Activated T-cell treated with anti-CD3 and anti-CD28 coated beads for 24 hours (primary cell): Measurements from ENCODE around the gene TXNDC2.
"Not testable (repeated sequence)": the region's sequence is repeated elsewhere in the genome, so short reads cannot be mapped to it uniquely, and the experiment has no call there.

Experiments used
- DNase-seq: peaks from one replicate; pipeline ENCODE4 v3.0.0-alpha.2; 2020; ENCODE audit warnings: low read depth

TXNDC2 gene

DNA sequence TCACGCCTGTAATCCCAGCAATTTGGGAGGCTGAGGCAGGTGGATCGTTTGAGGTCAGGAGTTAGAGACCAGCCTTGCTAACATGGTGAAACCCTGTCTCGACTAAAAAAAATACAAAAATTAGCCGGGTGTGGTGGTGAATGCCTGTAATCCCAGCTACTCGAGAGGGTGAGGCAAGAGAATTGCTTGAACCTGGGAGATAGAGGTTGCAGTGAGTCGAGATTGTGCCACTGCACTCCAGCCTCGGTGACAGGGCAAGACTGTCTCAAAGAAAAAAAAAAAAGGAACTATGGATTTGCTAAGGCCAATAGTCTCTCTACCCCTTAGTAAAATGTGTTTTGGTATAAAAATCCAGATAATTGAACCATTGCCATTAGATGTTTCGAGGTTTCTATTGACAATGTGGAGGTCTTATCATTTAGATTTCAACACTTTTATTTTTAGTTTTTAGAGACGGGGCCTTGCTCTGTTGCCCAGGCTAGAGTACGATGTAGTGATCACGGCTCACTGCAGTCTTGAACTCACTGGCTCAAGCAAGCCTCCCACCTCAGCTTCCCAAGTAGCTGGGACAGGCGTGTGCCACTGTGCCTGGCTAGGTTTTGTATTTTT is 1.1 kb upstream of the TXNDC2 start:
- no peak for DNase-seq

DNA sequence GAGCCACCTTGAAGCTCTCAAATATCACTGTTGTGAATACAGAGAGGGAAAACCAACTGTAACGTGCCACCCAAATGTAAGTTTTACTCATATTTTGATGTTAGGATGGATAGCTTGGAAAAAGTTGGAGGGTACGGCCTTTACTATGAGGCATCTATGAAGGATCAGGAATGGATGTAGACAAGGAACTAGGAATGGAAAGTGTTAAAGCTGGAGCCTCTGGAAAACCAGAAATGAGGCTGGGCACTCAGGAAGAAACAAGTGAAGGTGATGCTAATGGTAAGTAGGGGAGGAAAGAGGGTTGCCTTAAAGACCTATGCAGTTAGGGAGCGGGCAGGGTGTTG is 204 bp downstream of the TXNDC2 start:
- DNase-seq, result no peak

DNA sequence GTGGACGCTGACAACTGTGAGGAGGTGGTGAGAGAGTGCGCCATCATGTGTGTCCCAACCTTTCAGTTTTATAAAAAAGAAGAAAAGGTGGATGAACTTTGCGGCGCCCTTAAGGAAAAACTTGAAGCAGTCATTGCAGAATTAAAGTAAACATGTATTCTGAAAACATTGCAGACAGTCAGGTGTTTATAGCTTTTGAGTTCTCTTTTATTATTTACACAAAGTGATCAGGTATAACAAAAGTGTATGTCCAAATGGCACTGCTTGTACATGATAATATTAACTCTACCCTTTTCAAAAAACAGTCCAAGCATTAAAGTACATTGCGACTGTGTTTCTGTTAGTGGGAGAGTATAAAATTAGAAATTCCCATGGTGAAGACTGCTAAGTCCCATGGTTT is 2.2 kb downstream of the TXNDC2 start:
- no peak for DNase-seq

DNA sequence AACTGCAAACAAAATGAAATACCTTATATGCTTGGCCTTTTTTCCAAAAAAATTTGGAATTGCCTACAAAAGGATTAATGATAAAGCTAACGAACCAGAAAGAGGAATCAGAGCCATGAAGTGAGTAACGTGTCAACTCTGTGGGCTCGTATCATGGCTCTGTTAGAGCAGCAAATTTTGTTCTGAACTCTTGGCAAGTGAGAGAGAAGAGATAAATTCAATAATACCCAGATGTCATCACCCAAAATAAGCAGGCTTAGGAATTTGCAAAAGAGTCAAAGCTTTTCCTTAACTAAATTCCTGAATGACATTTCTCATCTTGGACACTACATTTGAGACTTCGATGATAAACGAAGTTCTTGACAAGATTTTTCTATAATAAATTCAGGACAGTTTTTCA is 4.4 kb downstream of the TXNDC2 start:
- DNase-seq, result no peak

DNA sequence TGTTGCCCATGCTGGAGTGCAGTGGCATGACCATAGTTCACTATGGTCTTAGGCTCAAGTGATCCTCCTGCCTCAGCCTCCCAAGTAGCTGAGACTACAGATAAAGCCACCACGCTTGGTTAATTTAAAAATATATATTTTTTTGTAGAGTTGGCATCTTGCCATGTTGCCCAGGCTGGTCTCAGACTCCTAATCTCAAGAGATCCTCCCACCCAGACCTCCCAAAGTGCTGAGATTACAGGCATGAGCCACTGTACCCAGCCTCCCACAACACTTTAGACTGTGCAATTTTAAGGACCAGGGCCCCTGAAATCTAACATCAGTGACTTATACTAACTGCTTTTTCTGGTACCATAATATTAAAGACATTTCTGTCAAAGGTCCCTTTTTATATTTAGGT is 5.2 kb downstream of the TXNDC2 start:
- no peak for DNase-seq

DNA sequence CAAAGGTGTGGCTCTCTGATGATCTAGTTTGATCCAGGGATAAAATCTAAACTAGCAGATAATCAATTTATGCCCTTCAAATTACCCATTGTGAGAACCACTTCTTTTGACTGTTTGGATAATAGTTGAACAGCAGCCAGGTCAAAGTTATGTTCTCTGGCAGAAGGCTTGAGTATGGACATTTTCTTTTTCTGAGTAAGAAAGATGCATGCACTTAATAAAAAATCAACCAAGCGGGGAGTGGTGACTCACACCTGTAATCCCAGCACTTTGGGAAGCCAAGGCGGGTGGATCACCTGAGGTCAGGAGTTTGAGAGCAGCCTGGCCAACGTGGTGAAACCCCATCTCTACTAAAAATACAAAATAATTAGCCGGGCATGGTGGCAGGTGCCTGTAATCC is 5.7 kb downstream of the TXNDC2 start:
- not testable (repeated sequence) for DNase-seq

DNA sequence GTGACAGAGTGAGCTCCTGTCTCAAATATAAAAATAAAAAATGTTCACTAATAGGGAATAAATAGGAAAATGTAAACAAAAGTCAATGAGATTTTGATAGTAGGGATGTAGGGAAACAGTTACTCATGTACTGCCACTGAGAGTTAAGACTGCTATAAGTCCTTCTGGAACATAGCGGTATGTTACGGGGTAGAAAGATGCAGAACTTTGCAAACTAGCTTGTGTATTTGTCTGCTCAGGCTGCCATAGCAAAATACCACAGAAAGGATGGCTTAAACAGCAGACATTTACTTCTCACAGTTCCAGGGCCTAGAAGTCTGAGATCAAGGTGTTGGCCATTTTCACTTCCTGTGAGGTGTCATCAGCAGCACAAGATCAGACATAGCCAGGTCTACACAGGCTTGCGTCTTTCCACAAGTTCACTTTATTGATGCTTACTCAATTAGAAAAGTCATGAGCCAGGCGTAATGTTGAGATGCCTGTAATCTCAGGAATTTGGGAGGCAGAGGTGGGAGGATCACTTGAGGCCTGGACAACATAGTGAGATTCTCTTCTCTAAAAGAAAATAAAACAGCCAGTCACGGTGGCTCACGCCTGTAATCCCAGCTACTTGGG is 8.8 kb downstream of the TXNDC2 start:
- DNase-seq, result no peak

DNA sequence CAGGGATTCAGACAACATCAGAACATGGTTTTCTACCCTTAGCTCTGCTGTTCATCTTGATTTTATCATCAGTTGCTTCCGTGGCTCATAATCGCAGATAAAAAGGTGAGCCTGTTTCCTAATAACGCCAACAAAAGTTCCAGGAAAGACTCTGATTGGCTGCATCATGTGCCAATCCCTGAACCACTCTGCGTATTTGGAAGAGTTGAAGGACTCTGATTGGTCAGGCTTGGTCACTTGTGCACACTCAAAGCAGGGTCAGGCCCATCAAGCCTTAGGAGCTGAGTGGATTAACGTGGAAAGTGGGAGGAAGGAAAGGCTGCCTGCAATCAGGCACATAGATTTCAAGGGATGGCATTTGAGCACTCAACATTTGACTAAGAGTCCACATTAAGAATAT is 11.4 kb downstream of the TXNDC2 start:
- no peak for DNase-seq

DNA sequence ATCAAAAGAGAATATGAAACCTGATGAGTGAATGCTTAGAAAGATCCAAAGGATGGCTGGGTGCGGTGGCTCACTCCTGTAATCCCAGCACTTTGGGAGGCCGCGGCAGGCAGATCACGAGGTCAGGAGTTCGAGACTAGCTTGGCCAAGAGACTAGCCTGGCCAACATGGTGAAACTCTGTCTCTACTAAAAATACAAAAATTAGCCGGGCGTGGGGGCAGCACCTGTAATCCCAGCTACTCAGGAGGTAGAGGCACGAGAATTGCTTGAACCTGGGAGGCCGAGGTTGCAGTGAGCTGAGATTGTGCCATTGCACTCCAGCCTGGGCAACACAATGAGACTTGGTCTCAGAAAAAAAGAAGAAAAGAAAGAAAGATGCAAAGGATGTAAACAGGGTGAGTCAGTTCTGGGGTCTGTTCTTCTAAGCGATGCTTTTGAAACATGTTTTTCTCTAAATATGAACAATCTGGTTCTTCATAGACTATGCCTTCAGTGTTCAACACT is 12.1 kb downstream of the TXNDC2 start:
- DNase-seq, result not testable (repeated sequence)

DNA sequence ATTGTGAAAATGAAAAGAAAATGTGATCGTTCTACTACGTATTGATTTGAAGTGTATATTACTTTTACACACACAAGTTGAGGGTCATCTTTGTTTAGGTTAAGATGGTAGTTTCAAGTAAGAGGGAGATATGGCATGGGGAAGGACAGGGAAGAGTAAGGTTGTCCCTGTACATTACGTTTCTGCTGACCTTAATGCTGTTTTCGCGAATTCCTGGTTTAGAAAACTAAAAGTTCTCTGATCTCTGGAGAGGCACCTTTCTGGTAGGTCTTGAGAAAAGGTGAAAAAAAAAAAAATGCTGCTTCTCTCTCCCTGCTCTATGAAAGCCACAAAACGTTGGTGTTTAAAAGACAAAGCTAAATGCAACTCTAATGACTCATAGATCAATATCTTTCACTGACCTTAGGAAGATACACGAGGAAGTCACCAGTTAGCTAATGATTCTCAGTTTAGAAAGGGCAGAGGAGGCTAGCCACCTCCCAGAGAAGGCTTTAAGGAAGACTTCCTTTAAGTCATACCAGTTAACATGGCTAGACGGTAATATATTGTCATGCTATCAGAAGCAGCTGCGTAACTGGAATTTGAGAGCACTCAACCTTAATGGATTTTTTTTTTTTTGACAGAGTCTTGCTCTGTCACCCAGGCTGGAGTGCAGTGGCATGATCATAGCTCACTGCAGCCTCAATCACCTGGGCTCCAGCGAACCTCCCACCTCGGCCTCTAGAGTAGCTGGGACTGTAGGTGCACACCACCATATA is 13.2 kb downstream of the TXNDC2 start:
- no peak for DNase-seq

DNA sequence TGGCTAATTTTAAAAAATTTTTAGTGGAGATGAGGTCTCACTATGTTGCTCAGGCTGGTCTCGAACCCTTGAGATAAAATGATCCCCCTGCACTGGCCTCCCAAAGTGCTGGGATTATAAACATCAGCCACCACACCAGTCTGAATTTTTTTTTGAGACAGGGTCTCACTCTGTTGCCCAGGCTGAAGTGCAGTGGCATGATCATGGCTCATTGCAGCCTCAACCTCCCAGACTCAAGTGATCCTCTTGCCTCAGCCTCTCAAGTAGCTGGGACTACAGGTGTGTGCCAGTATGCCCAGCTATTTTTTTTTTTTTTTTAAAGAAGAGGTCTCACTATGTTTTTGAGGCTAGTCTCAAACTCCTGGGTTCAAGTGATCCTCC is 13.8 kb downstream of the TXNDC2 start:
- DNase-seq, result not testable (repeated sequence)

DNA sequence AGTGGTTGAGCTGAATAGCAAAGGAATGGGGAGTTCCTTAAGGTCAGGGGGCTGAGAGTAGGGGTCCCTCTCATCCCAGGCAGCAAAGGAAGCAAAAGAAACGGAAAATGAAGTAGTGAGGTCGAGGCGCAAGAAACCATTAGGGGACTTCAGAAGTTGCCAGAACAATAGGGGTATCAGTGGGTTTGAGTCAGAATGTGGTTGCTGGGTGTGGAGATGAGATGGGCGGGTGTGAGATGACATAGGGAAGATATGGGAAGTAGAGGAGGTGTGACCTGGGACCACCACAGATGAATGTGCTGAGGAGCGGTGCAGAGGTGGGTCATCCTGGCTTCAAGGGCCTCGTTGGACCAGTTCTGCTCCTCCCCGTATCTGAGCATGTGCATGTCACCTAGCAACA is 14.9 kb downstream of the TXNDC2 start:
- no peak for DNase-seq

DNA sequence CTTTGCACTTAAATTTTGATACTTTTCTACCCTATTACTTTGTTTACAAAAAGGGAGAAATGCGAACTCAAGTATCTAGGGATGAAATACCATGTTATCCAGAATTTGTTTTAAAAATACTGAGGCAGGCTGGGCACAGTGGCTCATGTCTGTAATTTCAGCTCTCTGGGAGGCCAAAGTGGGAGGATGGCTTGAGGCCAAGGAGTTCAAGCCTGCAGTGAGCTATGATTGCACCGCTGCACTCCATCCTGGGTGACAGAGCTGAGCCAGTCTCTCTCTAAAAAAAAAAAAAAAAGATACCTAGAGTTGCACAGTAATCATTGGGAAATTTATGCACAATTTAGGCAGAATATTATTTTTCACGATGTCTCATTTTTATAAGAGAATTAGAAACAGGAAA is 15.6 kb downstream of the TXNDC2 start:
- no peak for DNase-seq

DNA sequence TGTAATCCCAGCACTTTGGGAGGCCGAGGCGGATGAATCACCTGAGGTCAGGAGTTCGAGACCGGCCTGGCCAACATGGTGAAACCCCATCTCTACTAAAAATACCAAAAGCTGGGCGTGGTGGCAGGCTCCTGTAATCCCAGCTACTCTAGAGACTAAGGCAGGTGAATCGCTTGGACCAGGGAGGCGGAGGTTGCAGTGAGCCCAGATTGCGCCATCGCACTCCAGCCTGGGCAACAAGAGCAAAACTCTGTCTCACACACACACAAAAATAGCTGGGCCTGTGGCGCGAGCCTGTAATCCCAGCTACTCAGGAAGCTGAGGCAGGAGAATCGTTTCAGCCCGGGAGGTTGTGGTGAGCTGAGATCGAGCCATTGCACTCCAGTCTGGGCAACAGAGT is 16.5 kb downstream of the TXNDC2 start:
- not testable (repeated sequence) for DNase-seq

DNA sequence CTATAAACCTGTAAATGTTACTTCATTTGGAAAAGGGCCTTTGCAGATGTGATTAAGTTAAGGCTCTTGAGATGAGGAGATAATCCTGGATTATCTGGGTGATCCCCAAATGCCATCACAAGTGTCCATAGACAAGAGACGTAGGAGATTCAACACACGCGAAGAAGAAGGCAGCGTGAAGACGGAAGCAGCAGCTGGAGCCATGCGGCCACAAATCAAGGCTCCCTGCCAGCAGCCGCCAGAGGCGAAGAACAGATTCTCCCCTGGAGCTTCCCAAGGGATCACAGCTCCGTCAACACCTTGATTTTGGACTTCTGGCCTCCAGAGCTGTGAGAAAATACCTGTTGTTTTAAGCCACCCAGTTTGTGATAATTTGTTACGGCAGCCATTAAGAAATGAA is 17.1 kb downstream of the TXNDC2 start:
- DNase-seq, result no peak

DNA sequence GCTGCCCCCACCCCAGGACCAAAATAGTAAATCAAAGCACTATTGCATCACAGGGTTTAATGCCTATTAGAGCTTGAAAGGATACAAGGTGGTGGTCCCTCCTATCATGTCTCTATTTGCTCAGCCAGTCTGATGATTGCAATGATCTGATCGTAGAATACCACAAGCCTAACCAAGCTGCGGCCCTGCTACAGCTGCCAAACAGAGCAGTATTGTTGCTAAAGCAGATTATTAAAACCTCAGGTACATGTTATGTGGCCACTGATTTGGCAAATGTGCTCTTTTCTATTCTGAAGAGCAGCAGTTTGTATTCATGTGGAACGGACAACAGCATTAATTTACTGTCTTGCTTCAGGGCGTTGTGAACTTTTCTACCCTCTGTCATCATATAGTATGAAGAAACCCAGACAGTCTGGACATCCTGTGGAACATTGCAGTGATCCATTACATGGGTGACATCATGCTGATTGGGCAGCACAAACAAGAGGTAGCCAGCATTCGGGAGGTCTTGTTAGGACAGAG is 19.7 kb downstream of the TXNDC2 start:
- no peak for DNase-seq

DNA sequence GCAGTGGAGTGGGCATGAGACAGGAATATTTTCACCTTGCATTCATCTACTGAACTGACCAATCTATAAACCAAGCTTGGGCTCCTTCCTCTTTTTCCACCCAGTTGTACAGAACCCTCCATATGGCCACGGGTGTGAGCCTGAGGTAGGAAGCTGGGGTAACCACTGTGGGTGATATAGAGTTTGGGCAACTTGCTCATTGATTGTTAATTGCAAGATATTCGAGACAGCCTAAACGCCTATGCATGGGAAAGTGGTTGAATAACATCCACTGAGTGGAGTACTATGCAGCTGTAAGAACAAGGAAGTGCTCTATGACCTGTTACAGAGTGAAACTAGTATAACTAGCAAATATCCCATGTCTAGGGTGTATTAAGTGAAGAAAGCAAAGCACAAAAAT is 20.7 kb downstream of the TXNDC2 start:
- no peak for DNase-seq

DNA sequence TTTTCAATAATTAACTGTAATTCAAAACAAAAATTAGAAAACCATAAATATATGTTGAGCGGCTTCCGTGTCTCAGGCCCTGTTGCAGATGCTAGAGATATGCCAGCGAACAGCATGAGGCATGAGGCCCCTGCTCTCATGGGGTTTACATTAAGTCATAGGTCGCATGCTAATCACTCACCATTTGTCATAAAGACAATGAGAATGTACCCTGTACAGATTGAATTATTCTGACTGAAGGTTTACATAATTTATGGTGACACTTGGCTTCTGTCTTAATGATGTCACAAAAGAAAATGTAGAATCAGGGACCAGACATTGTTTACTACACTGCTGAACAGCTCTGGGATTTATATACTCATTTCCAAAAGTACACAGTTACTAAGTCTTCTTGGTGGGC is 22.1 kb downstream of the TXNDC2 start:
- DNase-seq, result no peak

DNA sequence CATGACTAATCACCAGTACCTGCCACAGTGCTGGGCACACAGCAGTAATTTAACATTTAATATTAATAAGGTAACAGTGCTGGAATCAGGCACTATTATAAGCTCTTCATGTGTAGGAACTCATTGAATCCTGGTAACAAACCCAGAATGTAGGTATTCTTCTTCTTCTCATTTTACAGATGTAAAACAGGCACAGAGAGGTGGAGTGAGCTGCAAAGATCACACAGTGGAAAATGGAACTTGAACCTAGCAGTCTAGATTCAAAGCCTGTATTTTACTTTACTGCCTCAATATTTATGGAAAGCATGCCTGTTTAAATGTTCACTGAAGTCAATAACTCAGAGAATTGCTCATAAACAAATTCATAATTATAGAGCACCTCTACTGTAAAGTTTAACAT is 24.3 kb downstream of the TXNDC2 start:
- no peak for DNase-seq

DNA sequence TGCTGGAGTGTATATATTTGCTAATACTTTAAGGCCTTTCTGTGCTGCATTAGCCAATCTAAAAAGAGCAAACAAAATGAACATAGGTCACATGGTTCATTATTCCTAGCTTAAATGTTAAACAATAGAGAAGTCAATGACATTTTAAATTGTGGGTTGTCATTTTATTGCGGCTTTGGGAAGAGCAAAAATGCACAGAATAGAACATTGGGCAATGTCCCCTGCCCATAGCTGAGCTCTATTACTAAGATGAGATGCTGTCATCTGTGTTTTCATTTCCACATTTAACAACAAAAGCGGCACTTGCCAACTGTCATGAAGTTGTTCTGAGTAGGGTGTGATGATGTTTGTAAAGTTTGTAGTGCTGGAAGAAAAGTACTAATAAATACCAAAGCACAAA is 24.9 kb downstream of the TXNDC2 start:
- no peak for DNase-seq

DNA sequence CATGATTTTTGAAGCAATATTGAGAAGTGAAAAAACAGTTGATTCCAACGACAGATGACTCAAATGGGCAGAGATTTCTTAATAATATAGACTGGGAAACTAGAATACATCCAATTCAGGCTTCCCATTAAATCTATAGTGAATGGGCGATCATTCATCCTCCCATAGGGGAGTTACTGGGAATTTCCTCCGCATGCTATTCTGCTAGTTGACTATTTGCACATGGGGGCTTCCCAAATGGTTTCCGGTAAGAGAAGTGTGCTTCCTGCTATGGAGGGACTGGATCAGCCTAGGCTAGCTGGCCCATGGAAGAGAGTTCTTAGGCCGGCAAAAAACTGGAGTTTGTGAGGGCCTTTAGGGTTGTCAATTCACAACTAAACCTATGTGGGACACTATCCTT is 25.5 kb downstream of the TXNDC2 start:
- DNase-seq, result no peak

DNA sequence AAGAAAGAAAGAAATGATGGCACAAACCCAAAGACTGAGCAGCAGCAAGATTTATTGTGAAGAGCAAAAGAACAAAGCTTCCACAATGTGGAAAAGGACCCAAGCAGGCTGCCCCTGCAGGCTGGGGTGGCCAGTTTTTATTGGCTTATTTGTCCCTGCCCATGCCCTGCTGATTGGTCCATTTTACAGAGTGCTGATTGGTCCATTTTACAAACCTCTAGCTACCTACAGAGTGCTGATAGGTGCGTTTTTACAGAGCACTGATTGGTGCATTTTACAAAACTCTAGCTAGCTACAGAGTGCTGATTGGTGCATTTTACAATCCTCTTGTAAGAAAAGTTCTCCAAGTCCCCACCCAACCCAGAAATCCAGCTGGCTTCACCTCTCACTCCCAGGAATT is 26.5 kb downstream of the TXNDC2 start:
- DNase-seq, result not testable (repeated sequence)

DNA sequence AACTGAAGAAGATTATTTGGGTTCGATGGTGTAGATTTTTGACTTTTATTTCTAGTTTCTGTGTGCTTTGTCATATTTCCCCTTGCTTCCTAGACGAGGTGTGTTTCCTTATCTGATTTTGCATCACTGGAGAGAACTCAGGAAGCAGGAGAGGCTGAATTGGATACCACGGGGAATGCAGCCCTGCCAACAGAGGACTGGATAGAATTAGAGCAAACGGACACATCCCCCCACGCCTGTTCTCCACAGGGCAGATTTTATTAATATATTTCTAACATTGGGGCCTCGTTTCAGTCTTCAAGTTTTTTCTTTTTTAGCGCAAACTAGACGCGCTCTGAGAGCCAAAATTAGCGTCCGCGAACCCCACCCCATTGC is 27.4 kb downstream of the TXNDC2 start:
- DNase-seq, result no peak
